22Rv1 (cell line): ENCODE results near the gene TAF1.
"Not testable (repeated sequence)": the region's sequence is repeated elsewhere in the genome, so short reads cannot be mapped to it uniquely, and the experiment has no call there.

Source experiments
- H3K27ac ChIP-seq: fragments of 450-650 bp; 2 replicates; pipeline ENCODE4 v1.5.1; 2017
- CTCF ChIP-seq: fragments of 450-650 bp; IDR thresholded peaks from 2 replicates; pipeline ENCODE4 v1.5.1; 2017; ENCODE audit warnings: mild to moderate bottlenecking
- ZFX ChIP-seq: fragments of 450-650 bp; IDR thresholded peaks from 2 replicates; pipeline ENCODE4 v1.6.1; 2017; ENCODE audit warnings: antibody characterized with exemption, borderline replicate concordance

The TAF1 gene

GRCh38 chrX:71496476-71496875 lies 130.3 kb downstream of the TAF1 start:
- TF ChIP-seq ZFX, result no peak
- TF ChIP-seq CTCF, result no peak
- H3K27ac ChIP-seq, result no peak overlapping the region

DNA sequence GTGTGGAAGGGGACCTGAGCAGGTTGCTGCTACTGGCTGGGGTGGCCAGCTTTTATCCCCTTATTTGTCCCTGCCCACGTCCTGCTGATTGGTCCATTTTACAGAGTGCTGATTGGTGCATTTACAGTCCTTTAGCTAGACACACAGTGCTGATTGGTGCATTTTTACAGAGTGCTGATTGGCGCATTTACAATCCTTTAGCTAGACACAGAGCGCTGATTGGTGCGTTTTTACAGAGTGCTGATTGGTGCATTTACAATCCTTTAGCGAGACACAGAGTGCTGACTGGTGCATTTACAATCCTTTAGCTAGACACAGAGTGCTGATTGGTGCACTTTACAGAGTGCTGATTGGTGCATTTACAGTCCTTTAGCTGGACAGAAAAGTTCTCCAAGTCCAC lies 135.9 kb downstream of the TAF1 start:
- not testable (repeated sequence) for H3K27ac ChIP-seq

DNA sequence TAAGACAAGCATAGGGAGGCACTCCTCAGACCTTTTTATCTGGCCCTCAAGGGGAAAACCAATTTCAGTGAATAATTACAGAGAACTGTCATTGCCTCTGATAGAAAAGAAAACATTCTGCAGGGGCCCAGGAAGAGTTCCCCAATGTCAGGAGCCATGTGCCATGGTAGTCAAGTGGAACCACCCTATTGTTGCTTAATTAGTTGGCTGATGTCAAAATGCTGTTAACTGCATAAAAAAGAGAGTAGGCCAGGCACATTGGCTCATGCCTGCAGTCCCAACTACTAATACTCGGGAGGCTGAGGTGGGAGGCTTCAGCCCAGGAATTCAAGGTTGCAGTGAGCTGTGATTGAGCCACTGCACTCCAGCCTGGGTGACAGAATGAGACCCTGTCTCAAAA lies 138.2 kb downstream of the TAF1 start:
- H3K27ac ChIP-seq, result no peak overlapping the region

GRCh38 chrX:71509289-71509688 lies 143.1 kb downstream of the TAF1 start:
- H3K27ac ChIP-seq, result no peak overlapping the region
- TF ChIP-seq CTCF (no peak), ZFX (no peak)

More for the DNA sequence above, 138.2 kb downstream of the TAF1 start:
- no peak for TF ChIP-seq ZFX
- TF ChIP-seq CTCF, result no peak

DNA sequence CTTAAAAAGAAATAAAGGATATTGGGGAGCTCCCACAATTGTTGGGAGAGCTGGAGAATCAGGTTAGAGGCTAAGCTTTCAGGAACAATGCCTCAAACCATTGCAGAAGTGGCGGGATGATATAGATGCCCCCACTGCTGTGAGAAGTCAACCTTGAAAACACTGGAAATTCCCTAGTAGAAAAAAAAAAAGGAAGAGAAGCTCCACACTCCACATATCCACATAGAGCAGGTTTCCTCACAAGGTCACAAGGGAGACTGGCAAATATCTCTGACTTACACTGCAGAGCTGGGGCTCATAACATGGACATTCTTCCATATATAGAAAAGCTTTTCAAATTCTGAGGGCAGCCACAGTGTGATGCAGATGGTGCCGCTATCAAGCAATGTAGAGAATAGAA lies 144.0 kb downstream of the TAF1 start:
- H3K27ac ChIP-seq, result no peak overlapping the region
- TF ChIP-seq CTCF (no peak), ZFX (no peak)

DNA sequence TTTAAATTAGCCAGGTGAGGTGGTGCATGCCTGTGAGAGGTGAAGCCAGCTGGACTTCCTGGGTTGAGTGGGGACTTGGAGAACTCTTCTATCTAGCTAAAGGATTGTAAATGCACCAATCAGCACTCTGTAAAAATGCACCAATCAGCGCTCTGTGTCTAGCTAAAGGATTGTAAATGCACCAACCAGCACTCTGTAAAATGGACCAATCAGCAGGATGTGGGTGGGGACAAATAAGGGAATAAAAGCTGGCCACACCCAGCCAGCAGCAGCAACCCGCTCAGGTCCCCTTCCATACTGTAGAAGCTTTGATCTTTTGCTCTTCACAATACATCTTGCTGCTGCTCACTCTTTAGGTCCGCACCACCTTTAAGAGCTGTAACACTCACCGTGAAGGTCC lies 147.6 kb downstream of the TAF1 start:
- not testable (repeated sequence) for H3K27ac ChIP-seq

- H3K27ac ChIP-seq, result no peak overlapping the region
- no peak for TF ChIP-seq CTCF
These were observed 148.3 kb downstream of the TAF1 start for GRCh38 chrX:71514367-71515037.

DNA sequence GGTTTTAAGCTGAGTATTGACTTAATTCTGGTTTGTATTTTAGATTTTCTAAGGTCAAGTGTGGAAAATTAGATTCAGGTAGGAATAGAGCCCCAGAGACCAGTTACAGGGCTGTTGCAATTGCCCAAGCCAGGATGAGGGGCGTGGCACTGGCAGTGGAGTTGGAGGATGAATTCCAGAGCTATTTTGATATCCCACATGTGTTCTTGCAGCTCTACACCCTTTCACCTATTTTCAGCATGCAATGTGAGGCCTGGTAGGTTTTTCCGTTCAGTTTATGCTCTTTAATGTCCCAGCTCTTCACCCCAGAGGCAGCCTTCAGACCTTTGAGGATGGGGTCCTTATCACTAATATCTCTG lies 148.9 kb downstream of the TAF1 start:
- TF ChIP-seq CTCF, result no peak
- TF ChIP-seq ZFX, result no peak
- no peak overlapping the region for H3K27ac ChIP-seq
